SH-SY5Y (cell line): Measurements from ENCODE around the gene ARTN.
A peak's percentile ranks its signal among the peaks of the same experiment; 100 is the strongest.

Experiments
- GATA2 ChIP-seq: IDR thresholded peaks from 2 replicates; pipeline ENCODE4 v1.6.1; 2011; ENCODE audit warnings: mild to moderate bottlenecking, low read depth, low read length
- GATA3 ChIP-seq: IDR thresholded peaks from 2 replicates; pipeline ENCODE4 v1.6.1; 2011; ENCODE audit warnings: low read depth, mild to moderate bottlenecking, low read length, moderate library complexity

The ARTN gene

DNA sequence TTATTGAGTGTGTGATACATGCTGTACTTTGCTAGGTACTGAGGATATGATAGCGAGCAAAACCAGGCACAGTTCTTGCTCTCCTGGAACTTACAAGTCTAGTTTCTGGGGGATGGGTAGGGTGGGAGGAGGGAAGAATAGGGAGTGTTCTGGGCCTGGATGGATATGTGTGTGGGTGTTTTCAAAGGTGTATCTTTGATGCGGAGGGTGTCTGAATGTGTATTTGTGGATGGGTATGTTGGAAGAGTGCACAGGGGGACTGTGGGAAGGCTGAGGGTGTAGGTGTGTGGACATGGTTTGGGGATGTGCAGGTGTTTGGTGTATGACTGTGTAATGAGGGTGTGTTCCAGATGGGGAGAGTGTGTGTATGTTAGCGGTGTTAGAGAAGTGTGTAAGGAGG, 31.7 kb downstream of the ARTN start:
- TF ChIP-seq GATA3: no peak

DNA sequence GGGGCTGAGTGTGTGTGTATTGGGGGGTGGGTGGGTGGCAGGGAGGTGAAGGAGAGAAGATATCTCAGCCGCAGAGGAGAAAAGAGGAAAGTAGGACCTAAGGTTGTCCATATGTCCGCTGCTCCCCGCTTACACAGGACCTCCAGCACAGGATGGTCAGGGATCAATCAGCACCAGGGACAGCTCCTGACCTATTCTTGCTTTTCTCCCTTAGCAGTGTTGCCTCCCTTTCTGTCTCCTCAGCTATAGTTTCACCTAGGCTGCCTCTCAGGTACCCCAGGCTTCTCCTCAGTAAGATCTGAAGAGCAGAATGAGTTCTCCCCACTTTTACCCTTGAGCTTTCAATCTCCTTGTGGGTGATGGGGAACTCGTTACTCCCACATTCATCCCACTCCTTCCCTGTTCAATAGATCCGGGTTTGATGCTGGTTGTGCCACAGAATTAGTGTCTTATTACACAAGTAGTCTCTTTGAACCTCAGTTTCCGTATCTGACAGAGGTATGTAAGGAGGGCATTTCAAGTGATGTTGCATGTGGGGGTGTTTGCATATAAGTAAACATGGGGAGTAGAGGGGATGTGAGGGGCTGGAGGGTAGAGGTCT, 34.8 kb downstream of the ARTN start:
- no peak for TF ChIP-seq GATA2
- TF ChIP-seq GATA3: no peak

DNA sequence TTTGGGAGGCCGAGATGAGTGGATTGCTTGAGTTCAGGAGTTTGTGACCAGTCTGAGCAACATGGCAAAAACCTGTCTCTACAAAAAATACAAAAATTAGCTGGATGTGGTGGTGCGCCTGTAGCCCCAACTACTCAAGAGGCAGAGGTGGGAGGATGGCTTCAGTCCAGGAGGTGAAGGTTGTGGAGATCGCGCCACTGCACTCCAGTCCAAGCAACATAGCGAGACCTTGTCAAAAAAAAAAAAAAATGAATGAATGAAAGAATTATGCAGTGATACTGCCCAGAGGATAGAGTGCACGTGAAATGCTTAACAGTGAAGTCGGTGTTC, 35.8 kb downstream of the ARTN start:
- TF ChIP-seq GATA3 (no peak), GATA2 (no peak)

DNA sequence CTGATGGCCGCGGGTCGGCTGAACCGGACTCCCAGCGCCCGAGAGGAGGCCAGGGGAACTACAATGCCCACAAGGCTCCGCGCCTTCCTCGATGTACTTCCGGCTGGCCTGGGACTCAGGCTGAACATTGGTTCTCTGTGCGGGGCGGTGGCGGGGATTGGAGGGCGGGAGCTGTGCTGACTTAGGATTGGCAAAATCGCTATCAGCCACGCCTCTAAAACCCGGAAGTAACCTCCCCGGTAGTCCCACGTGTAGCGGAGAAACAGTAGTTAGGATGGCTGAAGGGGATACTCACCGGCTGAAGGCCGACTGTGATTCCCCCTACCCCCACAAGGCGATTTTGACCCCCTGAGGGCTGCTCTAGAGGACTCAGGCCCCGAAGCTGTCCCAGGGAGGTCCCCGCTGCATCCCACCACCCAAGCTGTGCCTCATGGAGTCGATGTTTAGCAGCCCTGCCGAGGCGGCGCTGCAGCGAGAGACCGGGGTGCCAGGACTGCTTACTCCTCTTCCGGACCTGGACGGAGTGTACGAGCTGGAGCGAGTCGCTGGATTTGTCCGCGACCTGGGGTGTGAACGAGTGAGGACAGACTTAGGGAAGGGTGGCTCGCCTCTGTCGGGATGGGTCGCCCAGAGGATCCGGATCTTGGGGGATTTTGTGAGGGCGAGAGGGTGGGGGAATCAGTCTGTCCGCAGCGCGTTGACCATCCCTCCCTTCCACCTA, 36.3 kb downstream of the ARTN start, which contains the start of gene DPH2:
TSS of gene DPH2 (plus strand) at position 265 of the 721 bp plus-strand sequence. CDS start at position 431, 166 bp downstream.
- TF ChIP-seq GATA3 (no peak), GATA2 (no peak)

DNA sequence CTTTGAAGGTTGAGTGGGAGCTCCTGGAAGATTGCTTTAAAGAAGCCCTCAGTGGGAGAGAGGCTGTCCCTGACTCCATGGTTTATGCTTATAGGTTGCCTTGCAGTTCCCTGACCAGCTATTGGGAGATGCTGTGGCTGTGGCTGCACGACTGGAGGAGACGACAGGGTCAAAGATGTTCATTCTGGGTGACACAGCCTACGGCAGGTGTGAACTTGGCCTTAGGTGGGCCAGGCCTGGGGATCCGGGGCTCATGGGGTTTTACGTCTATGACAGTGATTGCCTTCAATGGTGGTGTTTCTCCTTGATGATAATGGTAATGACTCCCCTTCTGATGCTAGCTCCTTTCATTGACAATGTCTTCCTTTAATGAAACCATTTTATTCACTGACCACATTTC, 36.9 kb downstream of the ARTN start:
- no peak for TF ChIP-seq GATA3
- no peak for TF ChIP-seq GATA2

DNA sequence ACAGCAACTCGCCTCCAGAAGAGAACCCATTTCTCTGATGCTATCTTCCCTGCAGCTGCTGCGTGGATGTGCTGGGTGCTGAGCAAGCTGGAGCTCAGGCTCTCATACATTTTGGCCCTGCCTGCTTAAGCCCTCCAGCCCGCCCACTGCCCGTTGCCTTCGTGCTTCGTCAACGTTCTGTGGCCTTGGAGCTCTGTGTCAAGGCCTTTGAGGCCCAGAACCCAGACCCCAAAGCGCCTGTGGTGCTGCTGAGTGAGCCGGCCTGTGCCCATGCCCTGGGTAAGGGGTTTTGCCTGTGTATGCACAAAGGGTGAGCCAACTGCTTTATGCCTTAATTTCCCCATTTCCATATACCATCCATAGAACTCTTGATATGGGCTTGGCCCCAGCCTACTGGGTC, 37.3 kb downstream of the ARTN start:
- TF ChIP-seq GATA3 (no peak), GATA2 (peak; percentile 16; the same call in 1 of the 2 replicates)

DNA sequence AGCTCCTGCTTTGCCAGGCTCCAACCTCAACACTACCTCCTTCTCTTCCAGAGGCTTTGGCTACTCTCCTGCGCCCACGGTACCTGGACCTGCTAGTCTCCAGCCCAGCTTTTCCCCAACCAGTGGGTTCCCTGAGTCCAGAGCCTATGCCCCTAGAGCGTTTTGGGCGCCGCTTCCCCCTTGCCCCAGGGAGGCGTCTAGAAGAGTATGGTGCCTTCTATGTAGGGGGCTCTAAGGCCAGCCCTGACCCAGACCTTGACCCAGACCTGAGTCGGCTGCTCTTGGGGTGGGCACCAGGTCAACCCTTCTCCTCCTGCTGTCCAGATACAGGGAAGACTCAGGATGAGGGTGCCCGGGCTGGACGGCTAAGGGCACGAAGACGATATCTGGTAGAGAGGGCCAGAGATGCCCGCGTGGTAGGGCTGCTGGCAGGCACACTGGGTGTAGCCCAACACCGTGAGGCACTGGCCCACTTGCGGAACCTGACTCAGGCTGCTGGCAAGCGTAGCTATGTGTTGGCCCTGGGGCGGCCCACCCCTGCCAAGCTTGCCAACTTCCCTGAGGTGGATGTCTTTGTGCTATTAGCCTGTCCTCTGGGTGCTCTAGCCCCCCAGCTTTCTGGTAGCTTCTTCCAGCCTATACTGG, 37.9 kb downstream of the ARTN start:
- TF ChIP-seq GATA3 (no peak), GATA2 (no peak)

DNA sequence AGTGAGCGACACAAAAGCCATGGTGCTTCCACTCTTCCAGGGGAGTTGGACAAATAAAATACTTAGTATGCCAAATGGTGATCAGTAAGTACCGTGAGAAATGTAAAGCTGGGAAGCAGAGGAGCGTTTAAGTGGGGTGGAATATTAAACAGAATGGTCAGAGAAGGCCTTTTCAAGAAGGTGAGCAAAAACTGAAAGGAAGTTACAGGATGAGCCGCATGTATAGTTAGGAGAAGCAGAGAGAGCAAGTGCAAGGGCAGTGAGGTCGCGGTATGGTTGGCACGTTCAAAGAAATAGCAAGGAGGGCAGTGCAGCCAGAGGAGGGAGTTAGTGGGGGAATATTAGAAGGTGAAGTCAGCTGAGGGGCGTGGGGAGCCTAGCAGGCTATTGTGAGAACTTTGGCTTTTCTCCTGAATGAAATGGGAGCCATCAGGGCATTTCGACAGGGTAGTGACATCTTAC, 40.4 kb downstream of the ARTN start:
- TF ChIP-seq GATA3 (no peak), GATA2 (no peak)

DNA sequence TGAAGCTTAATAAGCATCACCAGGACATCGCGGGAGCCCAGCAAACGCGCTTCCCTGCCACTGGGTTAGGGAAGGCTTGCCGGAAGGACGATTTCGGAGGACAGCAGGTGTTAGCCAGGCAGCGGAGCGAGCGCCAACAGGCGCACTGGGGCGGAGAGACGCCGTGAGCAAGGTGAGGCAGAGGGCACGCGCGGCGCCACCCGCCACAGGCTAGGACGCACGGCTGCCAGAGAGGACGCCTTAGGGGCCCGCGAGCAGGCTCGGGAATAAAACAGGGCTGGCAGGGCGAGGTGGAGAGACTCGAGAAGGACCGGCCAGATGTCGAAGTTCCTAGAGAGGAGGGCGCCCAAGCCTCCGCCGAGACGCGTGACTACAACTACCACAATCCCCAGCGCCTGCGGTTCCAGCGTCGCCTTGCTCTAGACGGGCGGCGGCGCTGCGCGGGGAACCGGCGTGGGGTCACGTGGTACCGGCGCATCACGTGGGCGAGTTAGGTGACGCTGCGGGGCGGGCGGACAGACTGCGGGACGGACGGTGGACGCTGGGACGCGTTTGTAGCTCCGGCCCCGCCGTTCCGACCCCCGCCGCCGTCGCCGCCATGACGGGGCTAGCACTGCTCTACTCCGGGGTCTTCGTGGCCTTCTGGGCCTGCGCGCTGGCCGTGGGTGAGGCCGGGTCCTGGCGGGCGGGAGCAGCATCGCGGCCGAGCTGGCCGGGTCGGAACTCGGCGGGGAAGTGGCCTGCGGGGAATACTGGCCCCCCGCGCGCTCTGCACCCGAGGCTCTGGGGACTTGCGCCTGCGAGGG, 41.0 kb downstream of the ARTN start, which contains the start of gene ATP6V0B:
TSS of gene ATP6V0B (plus strand) at position 518 of the 806 bp plus-strand sequence. CDS start at position 599, 81 bp downstream.
- TF ChIP-seq GATA3 (no peak), GATA2 (no peak)

DNA sequence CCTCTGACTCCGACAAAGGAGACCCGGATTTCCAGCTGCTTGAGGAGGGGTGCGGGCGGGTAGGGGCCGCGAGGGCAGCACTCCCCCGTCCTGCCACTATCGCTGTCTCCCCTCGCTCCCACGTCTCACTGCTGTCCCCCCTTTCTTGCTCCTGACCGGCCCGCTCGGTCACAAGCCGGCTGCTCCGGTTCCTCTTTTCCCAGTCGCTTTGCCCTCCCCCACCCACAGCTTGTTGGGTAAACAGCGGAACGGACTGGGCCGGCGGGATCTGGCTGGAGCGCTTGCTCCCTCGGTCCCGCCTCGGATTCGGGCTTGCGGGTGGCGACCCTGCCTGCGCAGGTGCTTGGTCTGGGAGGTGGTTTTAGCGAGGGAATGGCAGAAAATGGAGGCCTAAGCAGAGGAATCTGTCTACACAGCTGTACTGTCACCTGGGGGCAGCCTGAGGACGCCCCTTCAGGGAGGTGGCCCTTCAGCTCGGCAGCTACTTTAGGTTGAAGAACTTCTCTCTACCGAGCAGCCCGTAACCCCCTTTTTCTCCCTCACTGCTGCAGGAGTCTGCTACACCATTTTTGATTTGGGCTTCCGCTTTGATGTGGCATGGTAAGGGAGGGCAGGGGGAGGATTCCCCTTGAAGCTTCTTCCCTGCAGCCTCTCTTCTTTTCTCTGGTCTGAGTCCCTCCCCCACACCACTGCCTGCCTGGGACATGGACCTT, 41.8 kb downstream of the ARTN start:
- TF ChIP-seq GATA3: no peak
- no peak for TF ChIP-seq GATA2

DNA sequence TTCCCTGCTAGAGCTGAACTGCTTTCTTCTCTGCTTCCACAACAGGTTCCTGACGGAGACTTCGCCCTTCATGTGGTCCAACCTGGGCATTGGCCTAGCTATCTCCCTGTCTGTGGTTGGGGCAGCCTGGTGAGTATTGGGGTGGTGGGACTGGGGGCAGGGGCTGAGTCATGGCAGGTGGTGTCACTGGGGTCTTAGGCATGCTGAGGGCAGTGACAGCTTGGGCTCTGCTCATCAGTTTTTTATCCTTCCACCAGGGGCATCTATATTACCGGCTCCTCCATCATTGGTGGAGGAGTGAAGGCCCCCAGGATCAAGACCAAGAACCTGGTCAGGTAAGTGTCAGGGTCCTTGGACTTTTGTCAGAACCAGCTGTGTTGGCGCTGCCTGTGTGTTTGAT, 42.4 kb downstream of the ARTN start:
- no peak for TF ChIP-seq GATA3
- no peak for TF ChIP-seq GATA2

DNA sequence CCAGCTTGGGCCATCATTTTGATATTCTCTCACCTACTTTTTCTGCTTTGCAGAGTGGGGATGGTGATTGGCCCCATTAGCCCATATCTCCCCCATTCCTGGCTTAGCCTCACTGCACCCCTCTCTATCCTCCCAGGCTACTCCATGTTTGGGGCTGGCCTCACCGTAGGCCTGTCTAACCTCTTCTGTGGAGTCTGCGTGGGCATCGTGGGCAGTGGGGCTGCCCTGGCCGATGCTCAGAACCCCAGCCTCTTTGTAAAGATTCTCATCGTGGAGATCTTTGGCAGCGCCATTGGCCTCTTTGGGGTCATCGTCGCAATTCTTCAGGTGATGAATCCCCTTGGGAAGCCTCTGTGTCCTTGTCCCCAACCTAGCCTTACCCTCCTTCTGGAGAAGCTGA, 43.3 kb downstream of the ARTN start:
- TF ChIP-seq GATA2 (no peak), GATA3 (no peak)

DNA sequence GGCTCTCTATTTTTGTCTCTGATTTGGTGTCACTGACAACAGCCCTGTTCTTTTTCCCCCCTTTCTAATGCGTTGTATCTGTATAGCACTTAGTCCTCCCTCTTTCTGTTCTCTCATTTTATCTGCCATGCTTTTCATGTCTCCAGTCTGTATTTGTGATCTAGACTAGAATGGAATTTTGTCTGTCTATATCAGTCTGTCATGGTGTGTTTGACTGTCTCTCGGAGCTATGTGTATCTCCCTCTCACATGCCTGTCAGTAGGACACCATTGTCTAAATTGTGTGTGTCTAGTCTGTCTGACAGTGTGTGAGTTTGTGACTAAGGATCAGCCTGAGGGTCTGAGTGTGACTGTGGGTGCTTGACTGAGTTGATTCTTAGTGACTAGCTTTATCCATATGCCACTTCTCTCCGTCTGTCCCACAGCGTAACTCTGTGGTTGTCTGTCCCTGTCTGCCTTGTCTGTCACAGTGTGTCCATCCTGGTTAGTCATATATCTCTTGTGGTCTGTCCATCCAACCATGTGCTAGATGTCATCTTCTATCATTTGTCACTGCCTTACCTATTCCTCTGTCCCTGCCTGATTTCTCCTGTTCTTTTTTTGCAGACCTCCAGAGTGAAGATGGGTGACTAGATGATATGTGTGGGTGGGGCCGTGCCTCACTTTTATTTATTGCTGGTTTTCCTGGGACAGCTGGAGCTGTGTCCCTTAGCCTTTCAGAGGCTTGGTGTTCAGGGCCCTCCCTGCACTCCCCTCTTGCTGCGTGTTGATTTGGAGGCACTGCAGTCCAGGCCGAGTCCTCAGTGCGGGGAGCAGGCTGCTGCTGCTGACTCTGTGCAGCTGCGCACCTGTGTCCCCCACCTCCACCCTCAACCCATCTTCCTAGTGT, 44.0 kb downstream of the ARTN start:
- TF ChIP-seq GATA2 (no peak), GATA3 (no peak)

DNA sequence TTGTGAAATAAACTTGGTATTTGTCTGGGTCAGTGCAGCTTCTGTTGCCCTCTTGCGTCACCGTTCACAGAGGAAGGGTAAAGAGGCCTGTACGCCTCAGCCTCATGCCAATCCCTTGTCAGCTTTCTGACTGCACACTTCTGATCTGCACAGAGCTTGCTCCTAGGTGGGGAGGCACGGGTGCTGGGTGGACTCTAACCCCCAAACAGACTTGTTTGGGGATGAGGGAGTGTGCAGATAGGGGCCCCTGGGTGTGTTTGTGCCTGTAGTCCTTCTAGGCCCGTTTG, 44.6 kb downstream of the ARTN start:
- no peak for TF ChIP-seq GATA2
